Right ventricle myocardium superior (tissue), 1 donor: ENCODE measurements around the gene TTC28. TPM values are rescaled to one million over a fixed set of nuclear protein-coding genes. Genes with fewer than 3 reads are reported as not detected.

Source experiments
- ATAC-seq: fragments of 200-7000 bp; cut with Tn5 transposase; one replicate; pipeline ENCODE4 v1.9.1; 2020; ENCODE audit warnings: mild to moderate bottlenecking; ENCODE audit not compliant: poor library complexity
- DNase-seq: peaks from one replicate; pipeline ENCODE4 v3.0.0-alpha.2; 2020
- intact Hi-C: fragments of 100-400 bp; cut with DNase I; formaldehyde crosslinking; loops from one replicate; pipeline ENCODE4 v1.11.2; 2022
- total RNA-seq: library from RNA; stranded (reverse); fragmentation: NEBNext Ultra II Directional; extraction: Animal tissue kit (Norgen Biotek cat#: 25700); gene quantifications from one replicate; pipeline ENCODE4 v1.2.1, GENCODE V29; 2021
- donor health status: DM: no; HTN: yes; CAD: no; lungs with severe emphysema.

Gene TTC28
- total RNA-seq, 1 donor from 2014 or later: 12.2 TPM

GRCh38 chr22:28129319-28129962 lies 550.2 kb downstream of the TTC28 start:
- intact Hi-C loops: no loop called here
- ATAC-seq (no peak), DNase-seq (no peak)

GRCh38 chr22:28128827-28129226 lies 550.8 kb downstream of the TTC28 start:
- DNase-seq: no peak
- ATAC-seq: no peak
- intact Hi-C loops: no loop called here

GRCh38 chr22:28125799-28126198 lies 553.8 kb downstream of the TTC28 start:
- DNase-seq (no peak), ATAC-seq (no peak)
- intact Hi-C loops: no loop called here

GRCh38 chr22:28123989-28124766 lies 555.5 kb downstream of the TTC28 start:
- intact Hi-C loops: no loop called here
- no peak for ATAC-seq
- no peak for DNase-seq

- ATAC-seq (no peak), DNase-seq (no peak)
- intact Hi-C loops: no loop called here
Observed at GRCh38 chr22:28120691-28121592, 558.7 kb downstream of the TTC28 start.

GRCh38 chr22:28118957-28119631 lies 560.5 kb downstream of the TTC28 start:
- DNase-seq (no peak), ATAC-seq (peak; percentile 33)
- intact Hi-C loops: no loop called here

- ATAC-seq (peak; percentile 55), DNase-seq (peak; percentile 55)
- intact Hi-C loops: no loop called here
Observed at GRCh38 chr22:28116219-28116673, 563.4 kb downstream of the TTC28 start.

GRCh38 chr22:28115426-28115825 lies 564.2 kb downstream of the TTC28 start:
- ATAC-seq (no peak), DNase-seq (no peak)
- intact Hi-C loops: no loop called here

GRCh38 chr22:28112548-28113043 lies 567.0 kb downstream of the TTC28 start:
- peak; percentile 74 for DNase-seq
- intact Hi-C loops: no loop called here
- ATAC-seq: peak; percentile 87

GRCh38 chr22:28112190-28112544 lies 567.5 kb downstream of the TTC28 start:
- no peak for DNase-seq
- intact Hi-C loops: no loop called here
- no peak for ATAC-seq

GRCh38 chr22:28111501-28112189 lies 568.0 kb downstream of the TTC28 start:
- ATAC-seq (no peak), DNase-seq (no peak)
- intact Hi-C loops: no loop called here

- intact Hi-C loops: no loop called here
- DNase-seq: no peak
- ATAC-seq: no peak
Observed at GRCh38 chr22:28108851-28109250, 570.8 kb downstream of the TTC28 start.

- intact Hi-C loops: no loop called here
- DNase-seq (no peak), ATAC-seq (no peak)
Observed at GRCh38 chr22:28106617-28107016, 573.0 kb downstream of the TTC28 start.

GRCh38 chr22:28105988-28106387 lies 573.7 kb downstream of the TTC28 start:
- no peak for ATAC-seq
- DNase-seq: no peak
- intact Hi-C loops: no loop called here

GRCh38 chr22:28105413-28105812 lies 574.2 kb downstream of the TTC28 start:
- ATAC-seq: peak; percentile 34
- DNase-seq: peak; percentile 47
- intact Hi-C loops: no loop called here

- DNase-seq (no peak), ATAC-seq (peak; percentile 54)
- intact Hi-C loops: no loop called here
Observed at GRCh38 chr22:28103596-28103995, 576.0 kb downstream of the TTC28 start.

GRCh38 chr22:28102151-28102812 lies 577.4 kb downstream of the TTC28 start:
- ATAC-seq: no peak
- intact Hi-C loops: no loop called here
- DNase-seq: no peak

- no peak for DNase-seq
Observed at GRCh38 chr22:28097627-28098026, 582.0 kb downstream of the TTC28 start.

More at GRCh38 chr22:28097627-28098026, 582.0 kb downstream of the TTC28 start:
- intact Hi-C loops: no loop called here
- ATAC-seq: no peak
